Upper lobe of left lung (tissue), 4 donors: ENCODE results near the gene TMEM176B.

Experiments used
- CTCF ChIP-seq, 6 experiments: fragments of 450-650 bp in 4 of 6; fragments of 200-600 bp in 2 of 6; sonication (generic) in 2 of 6; IDR thresholded peaks; one replicate each; pipeline ENCODE4 v1.5.1; 2016 to 2019; ENCODE audit warnings: antibody characterized with exemption in 6 of 6
- POLR2A ChIP-seq, 4 donors: fragments of 450-650 bp; IDR thresholded peaks; one replicate each; pipeline ENCODE4 v1.5.1; 2016 to 2017; ENCODE audit warnings: antibody characterized with exemption in 4 of 4, mild to moderate bottlenecking in 2 of 4

GRCh38 chr7:150759479-150759878 lies 40.7 kb downstream of the TMEM176B start:
- TF ChIP-seq CTCF (IDR thresholded peaks at IDR 0.05) (no peak), POLR2A (IDR thresholded peaks at IDR 0.05) (no peak)
